ENCODE measurements around the gene CNN2.

The CNN2 gene

GRCh38 chr19:1053176-1054101 lies 27.0 kb downstream of the CNN2 start:
- no peak for DNase-seq

- DNase-seq = no peak
Measured at GRCh38 chr19:1054102-1055027, 28.0 kb downstream of the CNN2 start.

GRCh38 chr19:1055028-1055425 lies 28.6 kb downstream of the CNN2 start:
- DNase-seq = no peak

- DNase-seq = no peak
Measured at GRCh38 chr19:1055886-1056620, 29.6 kb downstream of the CNN2 start.

GRCh38 chr19:1057176-1057855 lies 30.9 kb downstream of the CNN2 start:
- no peak for DNase-seq

- no peak for DNase-seq
Measured at GRCh38 chr19:1058112-1058511, 31.7 kb downstream of the CNN2 start.

- DNase-seq = no peak
Measured at GRCh38 chr19:1060689-1061088, 34.3 kb downstream of the CNN2 start.

GRCh38 chr19:1061987-1062386 lies 35.6 kb downstream of the CNN2 start:
- no peak for DNase-seq

GRCh38 chr19:1062387-1063029 lies 36.1 kb downstream of the CNN2 start:
- DNase-seq = no peak

GRCh38 chr19:1063030-1063908 lies 36.9 kb downstream of the CNN2 start:
- no peak for DNase-seq

GRCh38 chr19:1063909-1064660 lies 37.7 kb downstream of the CNN2 start:
- DNase-seq = no peak

GRCh38 chr19:1064661-1065605 lies 38.5 kb downstream of the CNN2 start:
- DNase-seq = peak; percentile 63

- no peak for DNase-seq
Measured at GRCh38 chr19:1065606-1066109, 39.2 kb downstream of the CNN2 start.

GRCh38 chr19:1066251-1066747 lies 39.9 kb downstream of the CNN2 start:
- no peak for DNase-seq

GRCh38 chr19:1066748-1067340 lies 40.4 kb downstream of the CNN2 start, which contains the start of gene ARHGAP45:
Gene ARHGAP45 (plus strand): TSS chr19:1067167. CDS start chr19:1067406, 239 bp downstream.
- peak; percentile 82 for DNase-seq

GRCh38 chr19:1067341-1067957 lies 41.0 kb downstream of the CNN2 start:
- DNase-seq = peak; percentile 66
